HG02763 (cell line): ENCODE results near the gene CYTIP.
"Not testable (repeated sequence)": the region's sequence is repeated elsewhere in the genome, so short reads cannot be mapped to it uniquely, and the experiment has no call there.

Experiments used
- ATAC-seq: cut with Tn5 transposase; IDR thresholded peaks from one replicate; pipeline ENCODE4 v1.9.1; 2021; ENCODE audit warnings: mild to moderate bottlenecking, moderate library complexity; ENCODE audit not compliant: unreplicated experiment

CYTIP gene

DNA sequence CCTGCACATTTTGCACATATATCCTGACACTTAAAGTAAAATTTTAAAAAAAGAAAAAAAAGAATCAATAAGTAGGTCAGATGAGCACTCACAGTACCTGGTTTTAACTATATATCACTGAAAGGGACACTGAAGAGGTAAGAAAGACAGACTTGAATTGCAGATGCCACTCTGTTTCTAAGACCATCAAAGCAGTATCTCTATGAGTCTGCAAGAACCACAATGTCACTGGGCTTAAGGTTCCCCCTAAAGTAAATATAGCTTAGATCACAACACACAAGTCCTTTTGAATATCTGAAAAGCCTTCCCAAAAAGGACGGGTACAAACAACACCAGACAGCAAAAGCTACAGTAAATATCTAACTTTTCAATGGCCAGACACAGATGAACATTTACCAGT, 57.6 kb downstream of the CYTIP start:
- no peak for ATAC-seq

DNA sequence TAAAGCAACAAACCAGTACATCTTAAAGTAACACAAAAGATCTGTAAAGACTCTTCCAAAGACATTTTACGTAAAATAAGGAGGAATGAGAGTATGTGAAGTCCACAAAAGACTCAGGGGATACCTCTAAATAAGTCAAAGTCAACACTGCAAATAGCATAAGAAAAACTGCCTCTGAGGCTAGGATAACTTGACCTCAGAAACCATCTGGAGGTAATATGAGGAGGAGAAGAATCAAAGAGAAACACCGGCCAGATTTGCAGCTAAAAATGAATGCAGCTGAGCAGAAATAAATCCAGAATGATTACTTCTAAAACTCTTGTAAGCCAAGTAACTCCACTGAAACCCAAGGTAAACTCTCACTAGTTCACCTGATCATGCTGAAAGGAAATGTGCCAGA, 66.0 kb downstream of the CYTIP start:
- no peak for ATAC-seq

DNA sequence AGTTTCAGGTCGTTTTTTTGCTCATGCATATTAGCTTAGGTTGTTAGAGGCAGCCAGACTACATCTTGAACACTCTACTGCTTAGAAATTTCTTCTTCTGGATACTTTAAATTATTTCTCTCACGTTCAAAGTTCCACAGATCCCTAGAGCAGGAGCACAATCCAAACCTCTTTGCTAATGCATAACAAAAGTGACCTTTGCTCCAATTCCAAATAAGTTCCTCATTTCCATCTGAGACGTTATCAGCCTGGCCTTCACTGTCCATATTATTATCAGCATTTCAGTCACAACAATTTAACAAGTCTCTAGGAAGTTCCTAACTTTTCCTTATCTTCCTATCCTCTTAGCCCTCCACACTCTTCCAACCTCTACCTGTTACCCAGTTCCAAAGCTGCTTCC, 67.8 kb downstream of the CYTIP start:
- no peak for ATAC-seq

DNA sequence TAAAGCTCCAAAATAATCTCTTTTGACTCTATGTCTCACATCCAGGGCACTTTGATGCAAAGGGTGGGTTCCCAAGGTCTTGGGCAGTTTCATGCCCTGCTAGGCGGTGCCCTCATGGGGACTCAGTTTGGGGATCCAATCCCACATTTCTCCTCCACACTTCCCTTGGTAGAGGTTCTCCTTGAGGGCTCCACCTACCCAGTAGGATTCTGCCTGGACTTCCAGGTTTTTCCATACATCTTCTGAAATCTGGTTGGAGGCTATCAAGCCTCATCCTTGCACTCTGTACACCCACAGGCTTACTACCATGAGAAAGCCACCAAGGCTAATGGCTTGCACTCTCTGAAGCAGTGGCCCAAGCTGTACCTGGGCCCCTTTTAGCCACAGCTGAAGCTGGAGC, 68.5 kb downstream of the CYTIP start:
- no peak for ATAC-seq

DNA sequence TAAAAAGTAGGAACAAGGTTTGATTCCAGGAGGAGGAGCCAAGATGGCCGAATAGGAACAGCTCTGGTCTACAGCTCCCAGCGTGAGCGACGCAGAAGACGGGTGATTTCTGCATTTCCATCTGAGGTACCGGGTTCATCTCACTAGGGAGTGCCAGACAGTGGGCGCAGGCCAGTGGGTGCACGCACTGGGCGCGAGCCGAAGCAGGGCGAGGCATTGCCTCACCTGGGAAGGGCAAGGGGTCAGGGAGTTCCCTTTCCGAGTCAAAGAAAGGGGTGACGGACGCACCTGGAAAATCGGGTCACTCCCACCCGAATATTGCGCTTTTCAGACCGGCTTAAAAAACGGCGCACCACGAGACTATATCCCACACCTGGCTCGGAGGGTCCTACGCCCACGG, 75.4 kb downstream of the CYTIP start:
- not testable (repeated sequence) for ATAC-seq

DNA sequence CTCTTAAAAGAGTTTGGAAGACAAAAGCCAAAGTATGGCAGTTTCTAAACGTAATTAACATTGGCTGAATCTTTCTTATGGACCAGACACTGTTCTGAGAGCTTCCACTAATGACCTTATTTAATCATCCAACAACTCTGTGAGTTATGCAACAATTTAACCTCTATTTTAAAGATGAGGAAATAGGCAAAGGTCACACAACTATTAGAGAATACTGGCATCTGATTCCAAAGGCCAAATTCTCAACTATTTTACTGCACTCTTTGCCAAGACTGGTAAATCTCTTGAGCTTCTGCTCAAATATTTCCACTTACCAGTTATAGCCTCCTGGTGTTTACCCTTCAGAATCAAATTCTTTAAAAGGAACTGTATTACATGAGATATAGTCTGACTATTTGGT, 76.2 kb downstream of the CYTIP start:
- ATAC-seq: no peak
